ACC112 (cell line): ENCODE measurements around the gene NAIP.
"Not testable (repeated sequence)": the region's sequence is repeated elsewhere in the genome, so short reads cannot be mapped to it uniquely, and the experiment has no call there.

ENCODE experiments used
- H2AFZ ChIP-seq: fragments of 200-600 bp; sonication (generic); one replicate; pipeline ENCODE4 v1.6.0; 2017; ENCODE audit warnings: antibody characterized with exemption, low read length; ENCODE audit not compliant: unreplicated experiment
- H3K27ac ChIP-seq: fragments of 200-600 bp; sonication (generic); 2 replicates; pipeline ENCODE4 v1.5.1; 2014; ENCODE audit warnings: low read depth, mild to moderate bottlenecking, antibody characterized with exemption, low read length, moderate library complexity
- H3K27me3 ChIP-seq: fragments of 200-600 bp; sonication (generic); 2 replicates; pipeline ENCODE4 v1.6.1; 2014; ENCODE audit warnings: mild to moderate bottlenecking, antibody characterized with exemption, low read length, moderate library complexity, mixed read lengths; ENCODE audit not compliant: insufficient read depth
- H3K36me3 ChIP-seq: fragments of 200-600 bp; sonication (generic); 2 replicates; pipeline ENCODE4 v1.6.1; 2016; ENCODE audit warnings: mild to moderate bottlenecking, antibody characterized with exemption, low read length, moderate library complexity, mixed read lengths; ENCODE audit not compliant: insufficient read depth
- H3K4me1 ChIP-seq: fragments of 200-600 bp; sonication (generic); one replicate; pipeline ENCODE4 v1.6.1; 2016; ENCODE audit warnings: low read length, mixed read lengths; ENCODE audit not compliant: insufficient read depth, unreplicated experiment, control insufficient read depth
- H3K4me3 ChIP-seq: fragments of 200-600 bp; sonication (generic); 2 replicates; pipeline ENCODE4 v1.5.1; 2014; ENCODE audit warnings: mild to moderate bottlenecking, low read depth, low read length
- H3K79me2 ChIP-seq: fragments of 200-600 bp; sonication (generic); one replicate; pipeline ENCODE4 v1.6.0; 2016; ENCODE audit warnings: low read length; ENCODE audit not compliant: control insufficient read depth, unreplicated experiment, insufficient read depth

The NAIP gene

GRCh38 chr5:71013575-71013974 lies 11.6 kb downstream of the NAIP start:
- H3K79me2 ChIP-seq = no peaks in the 10 kb centered on the region
- no peak overlapping the region for H3K4me3 ChIP-seq
- H3K4me1 ChIP-seq = no peaks in the 10 kb centered on the region
- H3K36me3 ChIP-seq = no peaks in the 10 kb centered on the region
- no peak overlapping the region for H2AFZ ChIP-seq
- no peak overlapping the region for H3K27ac ChIP-seq
- H3K27me3 ChIP-seq = no peaks in the 10 kb centered on the region

GRCh38 chr5:71011194-71011792 lies 13.8 kb downstream of the NAIP start:
- Histone ChIP-seq H2AFZ (no peak overlapping the region), H3K4me3 (no peak overlapping the region), H3K27me3 (no peaks in the 10 kb centered on the region), H3K79me2 (no peaks in the 10 kb centered on the region), H3K36me3 (no peaks in the 10 kb centered on the region), H3K27ac (no peak overlapping the region), H3K4me1 (no peaks in the 10 kb centered on the region)

- H3K4me3 ChIP-seq, H3K27ac ChIP-seq, H3K36me3 ChIP-seq, H3K4me1 ChIP-seq, H3K79me2 ChIP-seq, H3K27me3 ChIP-seq, H2AFZ ChIP-seq: not testable (repeated sequence)
Measured at GRCh38 chr5:71006983-71007382, 18.2 kb downstream of the NAIP start.

GRCh38 chr5:70984882-70985281 lies 40.3 kb downstream of the NAIP start:
- H3K36me3 ChIP-seq, H3K4me3 ChIP-seq, H3K27ac ChIP-seq, H3K79me2 ChIP-seq, H3K4me1 ChIP-seq, H3K27me3 ChIP-seq, H2AFZ ChIP-seq: not testable (repeated sequence)

GRCh38 chr5:70967220-70967619 lies 57.9 kb downstream of the NAIP start:
- not testable (repeated sequence) for H3K27me3 ChIP-seq

GRCh38 chr5:70964531-70964930 lies 60.6 kb downstream of the NAIP start:
- H3K4me1 ChIP-seq, H3K4me3 ChIP-seq, H3K79me2 ChIP-seq: not testable (repeated sequence)

More at GRCh38 chr5:70967220-70967619, 57.9 kb downstream of the NAIP start:
- not testable (repeated sequence) for H3K4me3 ChIP-seq, H3K4me1 ChIP-seq, H3K36me3 ChIP-seq, H3K79me2 ChIP-seq, H2AFZ ChIP-seq, H3K27ac ChIP-seq

GRCh38 chr5:70953068-70953467 lies 72.1 kb downstream of the NAIP start:
- H3K4me1 ChIP-seq, H2AFZ ChIP-seq, H3K4me3 ChIP-seq, H3K27ac ChIP-seq, H3K36me3 ChIP-seq, H3K79me2 ChIP-seq, H3K27me3 ChIP-seq: not testable (repeated sequence)

More at GRCh38 chr5:70964531-70964930, 60.6 kb downstream of the NAIP start:
- H2AFZ ChIP-seq, H3K27me3 ChIP-seq, H3K36me3 ChIP-seq, H3K27ac ChIP-seq: not testable (repeated sequence)

DNA sequence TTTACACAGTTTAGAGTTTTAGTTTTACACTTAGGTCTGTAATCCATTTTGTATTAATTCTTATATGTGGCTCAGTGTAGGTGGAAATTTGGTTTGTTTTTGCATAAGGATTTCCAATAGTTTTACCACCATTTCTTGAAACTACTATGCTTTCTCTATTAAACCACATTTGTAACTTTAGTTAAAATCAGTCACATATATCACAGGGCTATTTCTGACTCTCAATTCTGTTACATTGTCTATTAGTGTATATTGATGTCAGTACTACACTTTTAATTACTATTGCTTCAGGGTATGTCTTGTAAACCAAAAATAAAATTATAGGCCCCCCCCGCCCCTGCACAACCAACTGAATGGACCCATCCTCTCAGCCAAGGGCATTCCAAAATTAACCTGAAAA lies 92.6 kb downstream of the NAIP start:
- H3K79me2 ChIP-seq, H2AFZ ChIP-seq, H3K27me3 ChIP-seq, H3K4me3 ChIP-seq, H3K27ac ChIP-seq, H3K4me1 ChIP-seq, H3K36me3 ChIP-seq: not testable (repeated sequence)

GRCh38 chr5:70931709-70932368 lies 93.3 kb downstream of the NAIP start:
- not testable (repeated sequence) for H3K4me1 ChIP-seq

GRCh38 chr5:70925211-70925562 lies 100.0 kb downstream of the NAIP start:
- H3K27ac ChIP-seq, H3K4me1 ChIP-seq, H3K79me2 ChIP-seq, H3K4me3 ChIP-seq, H2AFZ ChIP-seq, H3K27me3 ChIP-seq, H3K36me3 ChIP-seq: not testable (repeated sequence)

More at GRCh38 chr5:70931709-70932368, 93.3 kb downstream of the NAIP start:
- H3K4me3 ChIP-seq, H3K27ac ChIP-seq, H3K36me3 ChIP-seq, H2AFZ ChIP-seq, H3K79me2 ChIP-seq, H3K27me3 ChIP-seq: not testable (repeated sequence)
